GM19351 (cell line): Measurements from ENCODE around the gene GSS.

ENCODE experiments used
- ATAC-seq: cut with Tn5 transposase; IDR thresholded peaks from one replicate; pipeline ENCODE4 v1.9.1; 2021; ENCODE audit warnings: mild to moderate bottlenecking, moderate library complexity; ENCODE audit not compliant: unreplicated experiment

Gene GSS

GRCh38 chr20:34955231-34956040 is at the start of gene GSS, which contains the start of gene MYH7B:
Gene GSS, minus strand, starts transcription at chr20:34955806. Its CDS starts 3,954 bp downstream, at chr20:34951852.
Gene MYH7B, plus strand, starts transcription at chr20:34955868. Its CDS starts 22,138 bp downstream, at chr20:34978006.
- peak; percentile 94 for ATAC-seq

GRCh38 chr20:35004749-35005462 is 49.3 kb upstream of the GSS start:
- no peak for ATAC-seq

GRCh38 chr20:35004051-35004725 is 48.6 kb upstream of the GSS start:
- no peak for ATAC-seq

- ATAC-seq: no peak
Observed at GRCh38 chr20:35003211-35004031, 47.8 kb upstream of the GSS start.

GRCh38 chr20:35002426-35003210 is 47.0 kb upstream of the GSS start:
- no peak for ATAC-seq

GRCh38 chr20:35001596-35002362 is 46.2 kb upstream of the GSS start:
- no peak for ATAC-seq

- ATAC-seq: no peak
Observed at GRCh38 chr20:35000922-35001595, 45.5 kb upstream of the GSS start.

- no peak for ATAC-seq
Observed at GRCh38 chr20:35000311-35000921, 44.8 kb upstream of the GSS start.

GRCh38 chr20:34999782-35000181 is 44.2 kb upstream of the GSS start:
- ATAC-seq: no peak

- ATAC-seq: no peak
Observed at GRCh38 chr20:34999021-34999451, 43.4 kb upstream of the GSS start.

- no peak for ATAC-seq
Observed at GRCh38 chr20:34998331-34998950, 42.8 kb upstream of the GSS start.

GRCh38 chr20:34997774-34998173 is 42.2 kb upstream of the GSS start:
- no peak for ATAC-seq

GRCh38 chr20:34997131-34997561 is 41.5 kb upstream of the GSS start:
- no peak for ATAC-seq

GRCh38 chr20:34996243-34997028 is 40.8 kb upstream of the GSS start:
- no peak for ATAC-seq

- no peak for ATAC-seq
Observed at GRCh38 chr20:34995696-34996095, 40.1 kb upstream of the GSS start.

- no peak for ATAC-seq
Observed at GRCh38 chr20:34995192-34995591, 39.6 kb upstream of the GSS start.
